Heart left ventricle (tissue), 13 donors: ENCODE data around the gene PSMA6.

Source experiments
- POLR2A ChIP-seq, 2 donors: fragments of 450-650 bp; IDR thresholded peaks; one replicate each; pipeline ENCODE4 v1.6.1; 2017; ENCODE audit warnings: antibody characterized with exemption in 2 of 2, mild to moderate bottlenecking in 2 of 2, moderate library complexity in 2 of 2
- TF ChIP-seq, protein P1 (sequence below), 12 donors: fragments of 200-600 bp; sonication (generic) in 4 of 12; IDR thresholded peaks; one replicate each; pipeline versions ENCODE4 v1.5.0 to v1.8.0; 2018 to 2022; ENCODE audit warnings: antibody characterized with exemption in 12 of 12, mild to moderate bottlenecking in 5 of 12
- donor health status: ischemic (EF 13 %, LVEDD 7.1; RV severe dilation, severe dysfunction).
- donor health status: DM: no; HTN: yes; CAD: no.
- donor health status: DM: no; HTN: no; CAD: no.
- donor health status: ischemic (EF 25% LVEDD 6.9; RV normal size, moderate dysfunction).
- donor health status: ischemic (EF 25% LVEDD 5.7; RV mildly dilated, moderate dysfunction).
- donor health status: ischemic (EF 35%, LVEDD 5.7; RV mildly dilated, moderate dysfunction).
- donor health status: nonischemic (EF 11% LVEDD 7.7; RV severe dilation, severe dysfunction).
- donor health status: DM: yes; HTN: yes; CAD: no.
- donor health status: PGD.
- donor health status: ischemic (EF 29% LVEDD 5.4; RV normal size, mild dysfunction).
- donor health status: nonischemic (EF 23%, LVEDD 6.1; RV moderate dilation, normal function).

DNA sequence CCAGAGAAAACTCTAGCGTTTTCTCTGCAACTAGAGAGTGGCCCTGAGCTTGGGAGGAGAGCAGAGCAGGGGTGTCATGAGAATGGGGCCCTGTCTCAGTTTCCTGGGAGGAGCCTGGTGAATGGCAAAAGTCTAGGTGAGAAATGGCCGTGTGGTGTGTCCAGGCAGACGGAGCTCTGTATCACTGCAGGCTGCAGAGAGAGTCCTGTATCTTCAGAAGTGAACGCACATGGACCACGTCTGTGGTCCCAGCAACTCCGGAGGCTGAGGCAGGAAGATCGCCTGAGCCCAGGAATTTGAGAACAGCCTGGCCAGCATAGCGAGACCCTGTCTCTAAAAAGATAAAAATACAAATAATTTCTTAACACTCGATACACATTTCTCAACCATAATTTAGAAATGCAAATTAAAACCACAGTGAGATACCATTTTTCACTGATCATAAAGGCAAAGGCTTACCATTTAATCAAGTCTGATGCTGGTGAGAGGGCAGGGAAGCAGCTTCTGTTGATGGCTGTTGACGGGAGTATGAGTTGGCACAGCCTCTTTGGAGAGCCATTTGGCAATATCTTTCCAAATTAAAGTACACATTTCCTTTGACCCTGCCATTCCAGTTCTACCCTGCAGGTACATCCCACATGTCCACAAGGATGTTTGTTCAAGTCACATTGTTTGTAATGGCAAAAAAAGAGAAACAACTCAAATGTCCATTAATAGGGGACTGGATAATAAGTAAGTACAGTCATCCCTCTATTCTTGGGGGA lies 61.4 kb downstream of the PSMA6 start:
- TF ChIP-seq, protein P1, sequence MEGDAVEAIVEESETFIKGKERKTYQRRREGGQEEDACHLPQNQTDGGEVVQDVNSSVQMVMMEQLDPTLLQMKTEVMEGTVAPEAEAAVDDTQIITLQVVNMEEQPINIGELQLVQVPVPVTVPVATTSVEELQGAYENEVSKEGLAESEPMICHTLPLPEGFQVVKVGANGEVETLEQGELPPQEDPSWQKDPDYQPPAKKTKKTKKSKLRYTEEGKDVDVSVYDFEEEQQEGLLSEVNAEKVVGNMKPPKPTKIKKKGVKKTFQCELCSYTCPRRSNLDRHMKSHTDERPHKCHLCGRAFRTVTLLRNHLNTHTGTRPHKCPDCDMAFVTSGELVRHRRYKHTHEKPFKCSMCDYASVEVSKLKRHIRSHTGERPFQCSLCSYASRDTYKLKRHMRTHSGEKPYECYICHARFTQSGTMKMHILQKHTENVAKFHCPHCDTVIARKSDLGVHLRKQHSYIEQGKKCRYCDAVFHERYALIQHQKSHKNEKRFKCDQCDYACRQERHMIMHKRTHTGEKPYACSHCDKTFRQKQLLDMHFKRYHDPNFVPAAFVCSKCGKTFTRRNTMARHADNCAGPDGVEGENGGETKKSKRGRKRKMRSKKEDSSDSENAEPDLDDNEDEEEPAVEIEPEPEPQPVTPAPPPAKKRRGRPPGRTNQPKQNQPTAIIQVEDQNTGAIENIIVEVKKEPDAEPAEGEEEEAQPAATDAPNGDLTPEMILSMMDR (IDR thresholded peaks at IDR 0.05) = no peak
- TF ChIP-seq POLR2A (IDR thresholded peaks at IDR 0.05) = no peak
